Mucosa of descending colon (tissue), 3 donors: ENCODE results near the gene PODXL. TPM values are rescaled to one million over a fixed set of nuclear protein-coding genes. Genes with fewer than 3 reads are reported as not detected.

Experiments used
- ATAC-seq: fragments of 200-7000 bp; cut with Tn5 transposase; one replicate; pipeline ENCODE4 v1.9.1; 2020; ENCODE audit warnings: mild to moderate bottlenecking, moderate library complexity
- DNase-seq, 3 donors: peaks; one replicate each; pipeline ENCODE4 v3.0.0-alpha.2; 2020
- H3K36me3 ChIP-seq: fragments of 200-600 bp; one replicate; pipeline ENCODE4 v1.8.0; 2021; ENCODE audit warnings: low read depth, mild to moderate bottlenecking
- H3K4me1 ChIP-seq: fragments of 200-600 bp; one replicate; pipeline ENCODE4 v1.8.0; 2021; ENCODE audit warnings: low read depth, mild to moderate bottlenecking
- H3K4me3 ChIP-seq: fragments of 200-600 bp; one replicate; pipeline ENCODE4 v1.8.0; 2021; ENCODE audit warnings: mild to moderate bottlenecking
- H3K9me3 ChIP-seq: fragments of 200-600 bp; one replicate; pipeline ENCODE4 v1.8.0; 2021; ENCODE audit warnings: mild to moderate bottlenecking
- intact Hi-C, 2 donors: fragments of 100-400 bp; cut with DNase I in 1 of 2; cut with micrococcal nuclease in 1 of 2; formaldehyde crosslinking; loops; one replicate each; pipeline versions ENCODE4 v1.11.0 to v1.11.1; 2022; cut with DNase I, micrococcal nuclease
- total RNA-seq, 3 donors: library from RNA; stranded (reverse); fragmentation: NEBNext Ultra II Directional in 2 of 3; extraction: Animal tissue kit (Norgen Biotek cat#: 25700) in 2 of 3; gene quantifications; one replicate each; pipeline versions ENCODE4 v1.2.1 to v1.2.4, GENCODE V29; 2021 to 2023
- TF ChIP-seq, protein P1 (sequence below): fragments of 200-600 bp; IDR thresholded peaks from one replicate; pipeline ENCODE4 v1.8.0; 2022; ENCODE audit warnings: antibody characterized with exemption, mild to moderate bottlenecking
- donor health status: DM: no; HTN: no; CAD: no; lungs with moderate emphysema.
- donor health status: DM: no; HTN: no; CAD: no.
- donor health status: DM: no; HTN: yes; CAD: no.

PODXL gene
- total RNA-seq, 3 donors from 2014 or later = 11.8 to 25.6 (median 12.8) TPM

DNA sequence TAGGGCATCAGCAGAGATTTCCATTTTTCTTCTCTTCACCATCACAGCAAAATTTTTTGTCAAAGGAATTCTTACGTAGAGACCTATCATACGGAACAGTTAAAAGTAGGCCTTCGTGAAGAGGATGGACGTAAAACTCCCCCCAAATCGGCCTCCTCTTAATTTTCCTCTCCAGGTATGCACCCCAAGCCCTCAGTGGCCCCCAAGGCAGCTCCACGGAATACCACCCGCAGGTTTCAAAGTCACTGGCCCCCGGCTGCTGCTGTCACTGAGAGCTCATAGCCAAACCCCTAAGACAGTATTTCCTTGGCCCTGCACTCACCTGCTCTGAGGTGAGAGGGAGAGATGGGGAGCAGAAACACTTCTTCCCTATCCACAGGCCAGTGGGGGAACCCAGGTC, 8.8 kb downstream of the PODXL start:
- TF ChIP-seq, protein P1, sequence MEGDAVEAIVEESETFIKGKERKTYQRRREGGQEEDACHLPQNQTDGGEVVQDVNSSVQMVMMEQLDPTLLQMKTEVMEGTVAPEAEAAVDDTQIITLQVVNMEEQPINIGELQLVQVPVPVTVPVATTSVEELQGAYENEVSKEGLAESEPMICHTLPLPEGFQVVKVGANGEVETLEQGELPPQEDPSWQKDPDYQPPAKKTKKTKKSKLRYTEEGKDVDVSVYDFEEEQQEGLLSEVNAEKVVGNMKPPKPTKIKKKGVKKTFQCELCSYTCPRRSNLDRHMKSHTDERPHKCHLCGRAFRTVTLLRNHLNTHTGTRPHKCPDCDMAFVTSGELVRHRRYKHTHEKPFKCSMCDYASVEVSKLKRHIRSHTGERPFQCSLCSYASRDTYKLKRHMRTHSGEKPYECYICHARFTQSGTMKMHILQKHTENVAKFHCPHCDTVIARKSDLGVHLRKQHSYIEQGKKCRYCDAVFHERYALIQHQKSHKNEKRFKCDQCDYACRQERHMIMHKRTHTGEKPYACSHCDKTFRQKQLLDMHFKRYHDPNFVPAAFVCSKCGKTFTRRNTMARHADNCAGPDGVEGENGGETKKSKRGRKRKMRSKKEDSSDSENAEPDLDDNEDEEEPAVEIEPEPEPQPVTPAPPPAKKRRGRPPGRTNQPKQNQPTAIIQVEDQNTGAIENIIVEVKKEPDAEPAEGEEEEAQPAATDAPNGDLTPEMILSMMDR = no peak
- Histone ChIP-seq H3K4me3 (no peak overlapping the region), H3K4me1 (no peaks in the 10 kb centered on the region), H3K36me3 (no peaks in the 10 kb centered on the region), H3K9me3 (no peaks in the 10 kb centered on the region)
- ATAC-seq = no peak
- intact Hi-C loops = no loop called here
- DNase-seq = no peak

DNA sequence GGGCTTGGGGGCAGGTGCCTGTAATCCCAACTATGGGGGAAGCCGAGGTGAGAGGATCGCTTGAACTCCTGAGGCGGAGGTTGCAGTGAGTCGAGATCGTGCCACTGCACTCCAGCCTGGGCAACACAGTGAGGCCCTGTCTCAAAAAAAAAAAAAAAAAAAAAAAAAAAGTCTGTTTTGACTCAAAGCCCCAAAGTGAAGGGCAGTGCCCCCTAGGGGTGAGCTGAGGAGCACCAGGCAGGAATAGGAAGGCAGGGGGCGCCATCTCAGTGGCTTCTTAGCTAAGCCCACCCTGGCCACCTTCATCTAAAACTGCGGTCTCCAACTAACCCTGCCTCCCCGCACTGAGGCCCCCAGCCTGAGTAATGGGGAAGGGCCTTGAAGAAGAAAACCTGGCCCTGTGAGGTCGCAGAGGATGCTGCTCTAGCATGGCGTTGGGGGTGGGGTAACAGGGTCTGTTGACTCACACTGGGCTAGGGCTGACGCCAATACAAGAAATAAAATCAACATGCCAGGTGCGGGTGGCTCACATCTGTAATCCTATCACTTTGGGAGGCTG, 9.8 kb downstream of the PODXL start:
- no peaks in the 10 kb centered on the region for H3K9me3 ChIP-seq
- H3K4me3 ChIP-seq = no peak overlapping the region
- no peaks in the 10 kb centered on the region for H3K36me3 ChIP-seq
- no peaks in the 10 kb centered on the region for H3K4me1 ChIP-seq
- TF ChIP-seq, protein P1 = no peak
- peak; percentile 40 for ATAC-seq
- DNase-seq = peak in 1 of 3 donors; percentile 37
- intact Hi-C loops = no loop called here

DNA sequence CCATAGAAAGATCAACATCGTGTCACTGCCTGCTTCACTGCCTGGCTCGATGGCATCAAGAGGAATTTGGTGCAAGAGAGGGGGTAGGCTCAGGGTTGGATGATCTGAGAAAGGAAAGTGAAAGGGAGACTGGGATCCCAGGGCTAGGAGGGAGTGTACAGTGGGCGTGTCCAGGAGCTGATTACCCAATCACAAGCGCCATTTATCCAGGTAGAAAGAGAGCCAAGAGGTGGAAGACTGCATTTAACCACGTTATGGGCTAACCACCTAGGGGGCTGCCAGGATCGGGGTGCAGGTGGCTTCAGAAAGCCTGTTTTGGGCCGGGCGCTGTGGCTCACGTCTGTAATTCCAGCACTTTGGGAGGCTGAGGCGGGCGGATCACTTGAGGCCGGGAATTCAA, 10.3 kb downstream of the PODXL start:
- intact Hi-C loops = no loop called here
- Histone ChIP-seq H3K4me3 (no peak overlapping the region), H3K9me3 (no peaks in the 10 kb centered on the region), H3K36me3 (no peaks in the 10 kb centered on the region), H3K4me1 (no peaks in the 10 kb centered on the region)
- ATAC-seq (peak; percentile 94), DNase-seq (peak in 1 of 3 donors; percentile 60)
- TF ChIP-seq, protein P1 = no peak

DNA sequence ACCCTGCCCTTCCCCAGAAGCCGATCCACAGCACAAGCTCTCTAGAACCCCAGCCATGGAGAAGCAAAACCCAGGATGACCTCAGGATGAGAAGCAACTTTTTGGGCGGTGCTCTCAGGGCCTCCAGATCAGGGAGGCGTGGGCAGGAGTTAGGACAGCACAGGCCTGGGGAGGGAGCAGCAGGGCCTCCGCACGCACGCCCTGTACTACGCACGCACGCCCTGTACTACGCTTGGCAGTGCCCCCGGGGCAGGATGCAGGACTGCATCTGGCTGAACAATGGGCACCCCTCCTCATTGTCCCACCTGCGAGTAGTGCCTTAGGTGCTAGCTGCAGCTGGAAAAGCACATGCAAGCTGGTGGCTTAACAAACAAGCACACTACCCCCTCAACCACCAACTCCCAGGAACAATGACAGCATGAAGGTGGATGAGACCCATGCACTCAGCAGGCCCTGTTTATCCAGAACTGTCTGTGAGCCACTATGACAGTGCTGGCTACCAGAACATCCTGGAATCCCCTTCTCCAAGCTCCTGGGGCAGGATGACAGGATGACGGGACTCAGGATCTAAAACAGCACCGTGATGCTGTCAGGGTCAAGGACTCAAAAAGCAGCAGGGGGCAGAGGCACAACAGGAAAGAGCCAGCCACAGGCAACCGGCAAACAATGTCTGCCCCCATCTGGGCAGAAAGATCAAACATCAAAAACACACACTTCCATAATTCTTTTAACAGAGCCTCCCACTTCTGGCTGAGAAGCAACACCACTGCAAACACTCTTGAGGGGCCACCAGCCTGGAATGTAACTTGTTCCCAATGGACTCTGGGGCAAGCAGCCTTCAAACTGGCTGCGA, 11.8 kb downstream of the PODXL start:
- Histone ChIP-seq H3K36me3 (no peaks in the 10 kb centered on the region), H3K4me3 (no peak overlapping the region), H3K9me3 (no peaks in the 10 kb centered on the region), H3K4me1 (no peaks in the 10 kb centered on the region)
- DNase-seq = no peak
- no peak for ATAC-seq
- intact Hi-C loops = no loop called here
- TF ChIP-seq, protein P1 = no peak

DNA sequence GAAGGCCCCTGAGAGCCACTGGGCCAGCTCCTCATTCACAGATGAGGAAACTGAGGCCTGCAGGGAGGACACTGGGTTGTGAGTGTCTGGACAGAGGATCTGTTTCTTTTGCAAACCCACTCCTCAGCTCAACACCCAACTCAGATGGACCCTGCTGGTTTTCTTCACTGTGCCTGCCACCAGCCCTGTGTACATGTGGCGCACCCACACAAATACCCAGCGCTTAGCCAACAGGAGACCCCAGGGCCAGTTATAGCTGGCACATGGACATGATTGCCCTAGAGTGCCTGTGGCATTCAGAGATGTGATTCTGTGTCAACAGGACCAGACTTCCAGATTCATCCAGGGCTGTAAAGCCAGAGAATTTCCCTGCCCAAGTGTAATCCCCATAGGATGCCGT, 12.4 kb downstream of the PODXL start:
- TF ChIP-seq, protein P1 = no peak
- ATAC-seq = no peak
- intact Hi-C loops = no loop called here
- Histone ChIP-seq H3K4me1 (no peaks in the 10 kb centered on the region), H3K36me3 (no peaks in the 10 kb centered on the region), H3K9me3 (no peaks in the 10 kb centered on the region), H3K4me3 (no peak overlapping the region)
- DNase-seq = no peak
